OCI-LY1 (cell line): ENCODE measurements around the gene EXT2.

Experiments used
- EZH2 ChIP-seq: fragments of 200-600 bp; sonication (generic), shearing (Covaris generic); IDR thresholded peaks from 2 replicates; pipeline ENCODE4 v1.8.0; 2017; ENCODE audit warnings: borderline replicate concordance, mixed run types, mild to moderate bottlenecking, antibody characterized with exemption, low read length, moderate library complexity, mixed read lengths
- TF ChIP-seq, protein P1 (sequence below): fragments of 200-600 bp; sonication (generic), shearing (Covaris generic); IDR thresholded peaks from 2 replicates; pipeline ENCODE4 v1.5.1; 2017; ENCODE audit warnings: mild to moderate bottlenecking, antibody characterized with exemption, low read length, moderate library complexity, mixed read lengths

GRCh38 chr11:44067266-44067665, 28.2 kb upstream of the EXT2 start:
- TF ChIP-seq, protein P1, sequence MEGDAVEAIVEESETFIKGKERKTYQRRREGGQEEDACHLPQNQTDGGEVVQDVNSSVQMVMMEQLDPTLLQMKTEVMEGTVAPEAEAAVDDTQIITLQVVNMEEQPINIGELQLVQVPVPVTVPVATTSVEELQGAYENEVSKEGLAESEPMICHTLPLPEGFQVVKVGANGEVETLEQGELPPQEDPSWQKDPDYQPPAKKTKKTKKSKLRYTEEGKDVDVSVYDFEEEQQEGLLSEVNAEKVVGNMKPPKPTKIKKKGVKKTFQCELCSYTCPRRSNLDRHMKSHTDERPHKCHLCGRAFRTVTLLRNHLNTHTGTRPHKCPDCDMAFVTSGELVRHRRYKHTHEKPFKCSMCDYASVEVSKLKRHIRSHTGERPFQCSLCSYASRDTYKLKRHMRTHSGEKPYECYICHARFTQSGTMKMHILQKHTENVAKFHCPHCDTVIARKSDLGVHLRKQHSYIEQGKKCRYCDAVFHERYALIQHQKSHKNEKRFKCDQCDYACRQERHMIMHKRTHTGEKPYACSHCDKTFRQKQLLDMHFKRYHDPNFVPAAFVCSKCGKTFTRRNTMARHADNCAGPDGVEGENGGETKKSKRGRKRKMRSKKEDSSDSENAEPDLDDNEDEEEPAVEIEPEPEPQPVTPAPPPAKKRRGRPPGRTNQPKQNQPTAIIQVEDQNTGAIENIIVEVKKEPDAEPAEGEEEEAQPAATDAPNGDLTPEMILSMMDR, result no peak
- TF ChIP-seq EZH2, result no peak
